Measurements from ENCODE around the gene CXCR5.

The CXCR5 gene

GRCh38 chr11:118887206-118887605 lies 3.5 kb downstream of the CXCR5 start:
- Histone ChIP-seq H3K9me3 (ENCODE audit: control insufficient read depth, insufficient read depth, low read depth, low read length) (no peaks in the 10 kb centered on the region), H3K36me3 (ENCODE audit: control insufficient read depth in 2 of 2, insufficient read depth in 1 of 2, low read length in 2 of 2) (no peaks in the 10 kb centered on the region), H3K4me3 (ENCODE audit: low read depth, low read length) (no peak overlapping the region), H3K27ac (ENCODE audit: extremely low read depth, low read depth, low read length) (no peak overlapping the region), H3K4me1 (ENCODE audit: control insufficient read depth, insufficient read depth, low read length) (no peaks in the 10 kb centered on the region)
- ChIA-PET CTCF (interaction anchor here (0.7 kb wide), 2 partner anchors 21 to 42 kb away, joined by 3 read pairs; no protein-coding TSS in a partner anchor), POLR2A (no interaction called here)
- TF ChIP-seq ZNF692 (tag by site-specific recombination; IDR thresholded peaks at IDR 0.05) (no peak), ZNF23 (tag by site-specific recombination; IDR thresholded peaks at IDR 0.05; ENCODE audit: borderline replicate concordance) (no peak), SCRT1 (tag by site-specific recombination; IDR thresholded peaks at IDR 0.05; ENCODE audit: borderline replicate concordance) (no peak), OVOL3 (tag by site-specific recombination; IDR thresholded peaks at IDR 0.05) (no peak), PRDM2 (tag by site-specific recombination; IDR thresholded peaks at IDR 0.05; ENCODE audit: borderline replicate concordance) (no peak), ZNF266 (tag by site-specific recombination; IDR thresholded peaks at IDR 0.05; ENCODE audit: low read depth) (no peak)

- no peaks in the 10 kb centered on the region for H3K36me3 ChIP-seq (ENCODE audit: control insufficient read depth in 2 of 2, insufficient read depth in 1 of 2, low read length in 2 of 2)
- H3K27ac ChIP-seq (ENCODE audit: extremely low read depth, low read depth, low read length) = no peak overlapping the region
- no peak overlapping the region for H3K4me3 ChIP-seq (ENCODE audit: low read depth, low read length)
- H3K4me1 ChIP-seq (ENCODE audit: control insufficient read depth, insufficient read depth, low read length) = no peaks in the 10 kb centered on the region
- no peaks in the 10 kb centered on the region for H3K9me3 ChIP-seq (ENCODE audit: control insufficient read depth, insufficient read depth, low read depth, low read length)
- ChIA-PET CTCF (interaction anchor here (1.0 to 1.6 kb wide), 2 partner anchors 42 to 80 kb away, joined by 3 read pairs; no protein-coding TSS in a partner anchor), POLR2A (no interaction called here)
- TF ChIP-seq ZNF391 (tag by site-specific recombination; IDR thresholded peaks at IDR 0.05; ENCODE audit: borderline replicate concordance, low read depth) = no peak
- no peak for TF ChIP-seq TSHZ1 (tag by site-specific recombination; IDR thresholded peaks at IDR 0.05; ENCODE audit: borderline replicate concordance)
- no peak for TF ChIP-seq ZNF629 (tag by site-specific recombination; IDR thresholded peaks at IDR 0.05)
- TF ChIP-seq ZNF19 (tag by site-specific recombination; IDR thresholded peaks at IDR 0.05; ENCODE audit: low read depth) = no peak
Measured at GRCh38 chr11:118888398-118888797, 4.7 kb downstream of the CXCR5 start.
